CD4-positive, alpha-beta T cell treated with Interleukin-15 for 1 hour (primary cell): ENCODE results near the gene MC4R.
"Not testable (repeated sequence)": the region's sequence is repeated elsewhere in the genome, so short reads cannot be mapped to it uniquely, and the experiment has no call there.

Experiments used
- DNase-seq: peaks from one replicate; pipeline ENCODE4 v3.0.0-alpha.2; 2020

Gene MC4R

DNA sequence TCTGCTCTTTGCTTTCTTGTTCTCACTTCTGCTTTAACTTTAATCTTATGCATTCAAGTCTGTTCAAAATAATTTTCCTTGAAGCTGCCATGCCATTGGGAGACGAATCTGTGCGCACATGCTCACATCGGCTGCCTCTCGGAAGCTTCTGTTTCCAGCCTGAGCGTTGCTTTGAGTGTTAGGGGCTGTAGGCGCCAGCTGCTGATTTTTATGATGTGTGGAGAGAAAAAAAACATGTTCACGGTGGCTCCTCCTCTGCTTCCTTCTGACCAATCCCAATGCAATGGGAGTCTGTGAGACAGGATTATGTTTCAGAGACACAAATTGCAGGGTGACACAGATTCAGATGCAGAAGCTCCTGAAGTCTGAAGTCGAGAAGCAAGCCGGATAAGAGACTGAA lies at the start of gene MC4R:
Gene MC4R (minus strand): TSS at position 180 of the 400 bp plus-strand sequence. CDS start 426 bp downstream, outside the sequence.
- DNase-seq: no peak

DNA sequence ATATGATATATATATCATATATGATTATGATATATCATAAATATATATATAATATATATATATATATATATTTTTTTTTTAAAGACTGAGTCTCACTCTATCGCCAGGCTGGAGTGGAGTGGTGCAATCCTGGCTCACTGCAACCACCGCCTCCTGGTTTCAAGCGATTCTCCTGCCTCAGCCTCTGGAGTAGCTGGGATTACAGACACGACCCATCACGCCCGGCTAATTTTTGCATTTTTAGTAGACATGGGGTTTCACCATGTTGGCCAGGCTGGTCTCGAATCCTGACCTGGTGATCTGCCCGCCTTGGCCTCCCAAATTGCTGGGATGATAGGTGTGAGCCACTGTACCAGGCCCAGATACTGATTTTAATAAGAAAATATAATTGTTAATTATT lies 49.7 kb upstream of the MC4R start:
- DNase-seq: not testable (repeated sequence)

DNA sequence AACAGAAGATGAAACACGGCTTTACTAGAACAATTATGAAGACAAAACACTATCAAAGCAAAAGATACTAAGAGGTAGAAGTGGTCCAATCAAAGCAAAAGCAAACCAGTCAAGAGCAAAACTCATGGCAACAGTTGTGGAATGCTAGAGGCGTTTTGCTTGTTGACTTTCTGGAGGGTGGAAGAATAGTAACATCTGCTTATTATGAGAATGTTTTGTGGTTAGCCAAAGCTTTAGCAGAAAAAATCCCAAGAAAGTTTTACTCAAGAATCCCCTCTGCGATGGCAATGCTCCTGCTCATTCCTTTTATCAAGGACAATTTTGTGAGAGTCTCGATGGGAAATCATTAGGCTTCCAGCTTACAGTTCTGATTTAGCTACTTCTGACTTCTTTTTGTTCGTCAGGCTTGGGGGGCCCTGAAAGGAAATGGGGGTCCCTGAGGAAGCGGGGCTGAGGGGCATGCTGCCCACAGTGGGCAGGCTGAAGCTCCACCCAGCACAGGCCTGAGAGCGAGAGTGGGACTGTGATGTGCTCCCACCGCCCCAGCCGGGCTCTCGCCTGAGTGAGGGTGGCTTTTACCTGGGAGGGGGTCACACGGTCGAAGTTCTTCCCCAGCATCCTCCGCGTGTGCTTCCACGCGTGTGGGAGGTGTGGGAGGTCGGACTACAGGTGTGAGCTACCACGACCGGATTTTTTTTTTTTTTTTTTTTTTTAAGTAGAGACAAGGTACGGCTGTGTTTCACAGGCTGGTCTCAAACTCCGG lies 49.0 kb upstream of the MC4R start:
- no peak for DNase-seq

DNA sequence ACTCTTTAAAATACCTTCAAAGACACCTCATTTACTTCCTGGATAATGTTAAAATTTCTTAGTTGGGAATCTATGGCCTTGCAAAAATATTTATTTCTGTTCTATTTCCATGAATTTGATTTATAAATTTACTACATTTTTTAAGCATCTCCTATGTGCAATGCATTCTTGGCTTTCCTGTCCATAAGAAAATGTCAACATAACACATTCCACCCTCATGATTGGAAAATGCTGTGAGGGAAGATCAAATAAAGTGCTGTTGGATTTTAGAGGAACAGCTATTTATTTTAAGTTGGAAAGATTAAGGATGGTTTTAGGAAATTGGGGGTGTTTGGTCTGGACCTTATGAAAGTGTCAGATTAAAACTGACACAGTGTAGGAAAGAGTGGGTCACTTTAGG lies 45.4 kb upstream of the MC4R start:
- no peak for DNase-seq

DNA sequence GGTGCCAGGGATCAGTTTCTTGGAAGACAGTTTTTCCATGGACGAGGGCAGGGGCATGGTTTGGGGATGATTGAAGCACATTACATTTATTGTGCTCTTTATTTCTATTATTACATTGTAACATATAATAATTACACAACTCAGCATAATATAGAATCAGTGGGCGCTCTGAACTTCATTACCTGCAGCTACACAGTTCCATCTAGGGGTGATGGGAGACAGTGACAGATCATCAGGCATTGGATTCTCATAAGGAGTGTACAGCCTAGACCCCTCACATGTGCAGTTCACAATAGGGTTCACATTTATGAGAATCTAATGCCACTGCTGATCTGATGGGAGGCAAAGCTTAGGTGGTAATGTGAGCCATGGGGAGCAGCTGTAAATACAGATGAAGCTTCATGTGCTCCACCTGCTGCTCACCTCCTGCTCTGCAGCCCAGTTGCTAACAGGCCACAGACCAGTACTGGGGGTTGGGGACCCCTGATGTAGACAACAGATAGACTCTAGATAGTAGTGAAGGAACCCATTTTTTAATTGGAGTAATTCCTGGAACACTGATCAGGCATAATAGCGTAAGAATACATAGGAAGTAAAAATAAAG lies 41.5 kb upstream of the MC4R start:
- no peak for DNase-seq

DNA sequence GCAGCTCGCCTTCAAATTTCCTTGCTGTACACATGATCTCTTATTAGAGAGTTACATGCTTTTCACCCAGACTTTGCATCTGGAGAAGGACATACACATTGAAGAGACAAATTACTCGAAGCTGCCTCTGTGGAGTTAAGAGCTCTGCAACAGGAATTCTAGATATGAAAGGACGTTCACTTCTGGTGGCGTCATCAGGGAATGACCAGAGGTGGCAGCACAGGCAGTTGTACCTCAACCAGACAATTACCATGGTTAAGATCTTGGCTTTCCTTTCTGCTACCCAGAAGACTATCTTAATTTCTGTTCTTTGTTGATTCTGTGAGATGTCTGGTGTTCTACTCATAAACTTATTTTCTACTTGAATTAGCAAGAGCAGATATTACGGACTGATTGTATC lies 39.1 kb upstream of the MC4R start:
- DNase-seq: no peak

DNA sequence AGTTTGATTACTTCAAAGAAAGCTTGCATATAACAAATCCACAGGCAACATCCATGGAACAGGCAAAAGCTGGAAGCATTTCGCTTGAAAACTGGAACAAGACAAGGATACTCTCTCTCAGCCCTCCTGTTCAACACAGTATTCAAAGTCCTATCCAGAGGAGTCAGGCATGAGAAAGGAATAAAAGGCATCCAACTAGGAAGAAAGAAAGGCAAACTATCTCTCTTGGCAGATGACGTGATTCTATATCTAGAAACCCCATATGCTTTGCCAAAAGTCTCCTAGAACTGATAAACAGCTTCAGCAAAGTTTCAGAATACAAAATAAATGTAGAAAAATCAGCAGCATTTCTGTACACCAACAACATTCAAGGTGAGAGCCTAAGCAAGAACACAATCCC lies 34.1 kb upstream of the MC4R start:
- DNase-seq: no peak

DNA sequence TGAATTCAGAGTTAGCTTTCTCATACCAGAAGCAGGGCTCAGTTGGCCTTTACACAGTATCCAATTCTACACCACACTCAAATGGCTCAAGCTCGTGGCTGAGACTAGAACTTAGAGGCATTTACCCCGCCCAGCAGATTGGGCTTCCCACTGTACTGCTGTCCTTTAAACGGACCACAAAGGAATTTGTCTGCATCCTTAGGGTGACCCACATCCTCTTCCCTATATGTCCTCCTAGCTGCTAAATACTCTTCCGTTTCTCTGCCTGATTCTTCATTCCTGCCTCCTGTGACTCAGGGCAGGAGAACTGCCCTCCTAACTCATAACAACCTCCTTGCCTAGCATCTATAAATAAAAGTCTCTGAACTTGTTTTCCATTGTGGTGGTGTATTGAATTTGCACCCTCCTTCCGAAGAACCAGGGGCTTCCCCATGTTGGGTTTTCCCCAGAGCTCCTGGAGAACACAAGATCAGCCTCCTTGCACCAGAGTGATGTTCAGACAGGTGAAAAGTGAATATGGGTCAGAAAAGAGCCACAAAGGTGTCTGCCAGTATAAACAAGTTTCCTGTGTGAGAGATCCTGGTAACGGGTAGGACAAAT lies 32.0 kb upstream of the MC4R start:
- DNase-seq: no peak

DNA sequence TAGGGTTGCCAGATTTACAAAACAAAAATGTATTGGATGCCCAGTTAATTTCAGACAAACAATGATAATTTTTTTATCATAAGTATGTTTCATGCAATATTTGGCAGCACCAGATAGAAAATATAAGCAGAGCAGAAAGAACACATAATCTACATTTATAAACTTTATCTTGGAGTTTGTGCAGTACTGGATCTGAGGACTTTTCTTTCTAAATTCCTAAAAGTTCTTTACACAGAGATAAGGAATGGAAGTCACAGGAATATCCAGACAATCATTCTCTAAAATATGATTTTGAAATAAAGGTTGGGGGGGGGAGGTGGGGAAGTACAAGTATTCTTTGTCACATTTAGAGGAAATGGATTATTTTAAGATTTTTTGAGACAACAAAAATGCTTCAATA lies 28.8 kb upstream of the MC4R start:
- no peak for DNase-seq

DNA sequence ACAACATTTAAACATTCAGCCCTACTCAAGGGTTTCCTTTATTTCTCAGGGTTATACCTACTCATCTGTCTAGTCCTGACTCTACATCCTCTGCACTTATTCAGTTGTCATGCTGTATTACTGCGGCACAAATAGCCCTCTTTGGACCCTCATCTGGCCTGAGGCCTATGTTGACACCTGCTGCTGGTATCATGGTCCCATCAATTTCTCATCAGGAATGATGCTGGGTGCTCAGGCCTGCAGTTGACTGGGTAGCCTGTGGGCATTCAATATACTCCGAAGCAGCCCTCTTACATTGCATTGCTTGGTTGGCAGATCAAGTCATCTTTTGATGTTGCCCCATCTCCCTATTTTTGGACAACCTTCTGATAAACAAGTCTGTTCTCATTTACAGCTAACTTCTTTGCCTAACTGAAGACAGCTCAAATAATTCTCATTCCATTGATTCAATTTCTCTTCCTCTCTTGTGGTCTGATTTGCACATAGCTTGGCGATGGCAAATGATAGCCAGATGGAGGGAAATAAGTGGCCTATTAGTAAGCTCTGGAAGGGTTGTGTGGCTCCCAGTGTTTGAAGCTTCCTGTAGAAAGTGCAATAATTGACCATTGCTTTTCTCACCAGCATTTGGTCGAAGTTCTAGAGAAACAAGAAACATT lies 19.1 kb upstream of the MC4R start:
- no peak for DNase-seq

DNA sequence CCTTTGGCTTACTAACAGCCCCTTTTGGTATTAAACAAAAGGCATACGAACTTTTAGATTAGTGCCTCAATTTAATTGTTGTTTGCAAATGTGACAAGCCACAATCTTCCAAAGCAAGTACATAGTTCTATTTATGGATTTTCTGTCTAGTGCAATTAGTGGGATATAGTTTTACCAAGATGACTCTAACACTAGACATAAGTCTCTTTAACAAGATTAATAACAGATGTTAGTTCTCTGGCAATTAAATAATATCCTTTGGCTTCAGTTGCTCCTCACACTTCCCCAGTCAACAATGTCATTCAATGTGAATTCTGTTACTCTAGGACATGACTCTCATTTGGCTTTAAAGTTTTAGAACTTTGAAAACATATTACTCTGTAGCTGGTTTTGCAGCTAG lies 16.7 kb upstream of the MC4R start:
- DNase-seq: no peak

DNA sequence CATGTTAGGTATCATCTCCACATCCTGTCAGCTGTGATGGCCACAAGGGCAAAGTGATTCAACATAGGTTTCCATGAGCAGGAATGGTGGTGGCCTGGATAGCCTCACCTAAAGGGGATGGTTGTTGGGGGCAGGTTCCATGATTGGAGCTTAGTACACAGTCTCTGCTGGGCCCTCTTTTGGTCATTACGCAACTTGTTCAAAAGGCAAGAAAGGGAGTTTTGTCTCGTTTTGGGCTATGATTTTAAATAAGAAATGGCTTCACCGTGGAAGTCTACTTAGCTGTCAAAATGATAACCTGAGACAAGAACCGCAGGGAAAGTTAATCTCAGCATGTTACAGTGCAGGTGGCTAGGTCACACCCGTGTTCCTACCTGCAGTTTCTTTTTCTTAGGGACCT lies 13.1 kb upstream of the MC4R start:
- DNase-seq: no peak

DNA sequence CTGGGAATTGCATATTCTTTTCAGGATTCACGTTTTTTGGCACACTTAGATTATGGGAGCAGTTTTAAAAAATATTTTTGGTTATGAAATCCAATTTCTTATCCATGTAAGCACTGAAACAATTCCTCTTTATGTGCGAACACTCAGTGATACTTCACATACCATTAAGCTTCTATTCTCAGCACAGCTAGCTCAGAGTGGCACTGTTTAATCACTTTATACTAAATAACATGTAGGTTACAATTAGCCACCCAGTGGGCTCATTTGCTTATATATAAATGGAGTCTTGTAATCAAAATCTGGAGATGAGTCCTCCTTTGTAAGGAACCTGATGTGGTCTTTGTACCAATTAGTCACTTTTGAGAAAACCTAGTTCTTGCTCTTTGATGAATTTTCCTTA lies 11.3 kb upstream of the MC4R start:
- no peak for DNase-seq

DNA sequence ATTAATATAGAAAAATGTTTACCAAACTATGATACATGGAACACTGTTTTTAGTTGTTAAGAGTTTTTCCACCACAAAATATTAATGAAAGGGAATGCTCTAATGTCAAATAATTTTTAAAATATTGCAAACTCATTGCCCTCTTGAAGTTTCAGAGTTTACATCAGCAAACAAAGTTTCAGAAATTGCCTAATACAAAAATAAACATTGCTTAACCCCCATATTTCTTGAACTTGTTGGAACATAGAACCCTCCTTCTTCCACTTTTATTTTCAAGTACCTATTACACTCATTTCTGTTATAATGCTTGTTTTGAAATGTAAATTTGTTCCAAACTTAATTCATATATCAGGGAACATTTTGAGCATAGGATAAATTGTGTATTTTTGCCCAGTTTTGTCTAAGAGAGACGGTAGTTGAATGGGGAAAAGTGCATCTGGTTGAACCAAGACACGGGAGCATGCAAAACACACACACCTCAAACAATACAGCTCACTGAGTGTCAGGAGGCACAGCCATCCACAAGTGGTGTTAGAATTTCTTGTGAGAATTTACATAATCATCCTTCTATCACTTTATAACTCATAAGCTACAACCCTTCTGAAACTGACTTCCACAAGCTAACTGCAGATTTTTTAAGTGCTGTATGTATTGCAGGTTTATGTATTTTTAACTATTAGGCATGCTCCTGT lies 5.3 kb upstream of the MC4R start:
- DNase-seq: no peak

DNA sequence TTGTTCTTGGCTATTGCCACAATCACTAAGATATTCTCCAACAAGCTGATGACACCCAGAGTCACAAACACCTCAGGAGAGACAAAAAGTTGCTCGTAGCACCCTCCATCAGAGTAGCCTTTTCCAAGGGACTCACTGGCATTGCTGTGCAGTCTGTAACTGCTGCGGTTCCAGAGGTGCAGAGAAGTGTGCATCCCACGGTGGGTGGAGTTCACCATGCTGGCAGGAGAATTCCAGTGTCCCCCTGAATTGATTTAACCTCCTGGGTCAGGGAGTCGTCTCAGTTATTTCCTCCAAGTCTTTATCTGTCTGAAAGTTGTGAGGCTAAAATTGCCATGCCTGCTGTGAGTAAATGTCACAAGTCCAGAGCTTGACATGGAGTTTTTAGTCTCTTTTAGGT lies 443 bp downstream of the MC4R start:
- no peak for DNase-seq

DNA sequence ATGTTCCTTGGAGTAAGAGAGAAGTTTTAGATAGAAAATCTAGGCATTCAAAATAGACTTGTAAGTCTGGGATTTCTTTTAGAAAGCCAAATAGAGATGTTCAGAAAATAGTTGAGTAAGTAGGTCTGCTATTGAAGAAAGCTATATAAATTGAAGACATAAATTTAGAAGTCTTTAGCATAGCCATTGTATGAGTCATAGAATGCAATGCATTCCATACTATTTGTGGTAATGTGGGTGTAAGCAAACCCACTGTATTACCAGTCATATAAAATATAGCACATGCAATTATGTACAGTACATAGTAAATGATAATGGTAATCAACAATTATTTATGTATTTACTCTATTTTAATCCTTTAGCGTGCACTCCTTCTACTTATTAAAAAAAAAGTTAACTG lies 14.1 kb downstream of the MC4R start:
- DNase-seq: no peak

DNA sequence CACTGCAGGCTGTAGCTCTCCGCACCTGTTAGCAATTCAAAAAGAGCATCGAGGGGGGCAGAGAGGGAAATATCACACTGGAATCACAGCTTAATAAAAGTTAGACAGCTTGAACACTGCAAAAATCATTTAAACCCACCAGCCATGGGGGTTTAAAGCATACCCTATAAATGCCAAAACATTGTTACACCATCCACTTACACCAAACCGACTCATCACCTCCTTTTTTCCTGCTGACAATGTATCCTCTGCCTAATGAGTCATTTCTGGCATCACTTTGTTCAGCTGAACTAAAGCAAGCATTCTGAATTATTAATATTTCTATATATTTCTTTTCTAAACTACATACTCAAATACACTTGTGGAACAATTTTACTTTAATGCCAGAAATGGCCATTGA lies 21.6 kb downstream of the MC4R start:
- no peak for DNase-seq

DNA sequence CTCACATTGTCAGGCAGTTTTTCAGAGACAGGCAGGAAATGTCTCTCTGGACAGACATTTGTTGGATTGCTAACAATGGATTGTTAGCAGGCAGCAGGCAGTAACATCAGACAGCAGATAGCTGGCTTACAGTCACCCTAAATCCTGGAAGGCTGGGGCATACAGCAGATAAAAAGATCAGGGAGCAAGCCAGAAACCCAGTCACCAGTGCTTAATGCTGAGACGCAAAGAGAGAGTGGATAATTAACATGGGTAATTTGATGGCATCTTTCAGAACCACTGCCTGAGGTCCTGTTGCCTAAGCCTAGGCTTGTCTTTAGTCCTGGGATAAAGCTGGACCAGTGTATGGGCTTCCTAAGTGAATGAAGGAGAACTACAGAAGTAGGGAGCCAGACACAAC lies 22.4 kb downstream of the MC4R start:
- no peak for DNase-seq

DNA sequence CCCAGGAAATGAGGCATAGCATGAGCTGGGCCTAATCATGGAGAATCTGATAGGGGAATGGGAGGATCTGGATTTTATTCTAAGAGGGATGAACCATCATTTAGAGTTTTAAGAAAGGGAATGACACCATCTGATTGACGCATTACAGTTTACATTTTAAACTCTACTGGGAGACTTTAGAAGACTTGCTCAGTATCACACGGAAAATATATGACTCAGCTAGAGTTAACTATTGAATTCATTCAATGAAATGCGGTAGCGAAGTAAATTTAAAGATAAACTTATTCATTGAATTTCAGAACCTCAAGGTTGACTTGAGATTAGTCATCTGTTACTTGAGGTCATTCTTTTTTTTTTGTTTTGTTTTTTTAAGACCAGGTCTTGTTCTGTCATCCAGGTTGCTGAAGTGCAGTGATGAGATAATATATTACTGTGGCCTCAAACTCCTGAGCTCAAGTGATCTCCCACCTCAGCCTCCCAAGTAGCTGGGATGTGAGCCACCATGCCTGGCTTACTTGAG lies 25.0 kb downstream of the MC4R start:
- DNase-seq: no peak

DNA sequence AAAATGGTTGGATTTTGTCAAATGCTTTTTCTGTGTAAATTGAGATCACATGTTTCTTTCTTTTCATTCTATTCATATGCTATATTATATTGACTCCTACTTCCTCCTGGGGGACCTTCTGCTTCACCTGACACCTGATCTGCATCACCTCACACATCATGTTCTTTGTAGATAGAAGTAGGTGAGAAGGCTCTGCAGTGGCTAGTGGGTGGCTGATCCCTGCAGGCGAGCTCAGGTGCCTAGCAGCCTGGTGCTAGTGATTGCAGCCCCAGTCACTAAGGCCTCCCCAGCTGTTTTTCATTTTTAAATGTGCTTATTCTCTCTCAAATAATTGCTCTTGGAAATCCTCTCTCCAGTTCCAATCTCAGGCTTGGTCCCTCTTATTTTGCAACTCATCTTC lies 33.6 kb downstream of the MC4R start:
- DNase-seq: no peak

DNA sequence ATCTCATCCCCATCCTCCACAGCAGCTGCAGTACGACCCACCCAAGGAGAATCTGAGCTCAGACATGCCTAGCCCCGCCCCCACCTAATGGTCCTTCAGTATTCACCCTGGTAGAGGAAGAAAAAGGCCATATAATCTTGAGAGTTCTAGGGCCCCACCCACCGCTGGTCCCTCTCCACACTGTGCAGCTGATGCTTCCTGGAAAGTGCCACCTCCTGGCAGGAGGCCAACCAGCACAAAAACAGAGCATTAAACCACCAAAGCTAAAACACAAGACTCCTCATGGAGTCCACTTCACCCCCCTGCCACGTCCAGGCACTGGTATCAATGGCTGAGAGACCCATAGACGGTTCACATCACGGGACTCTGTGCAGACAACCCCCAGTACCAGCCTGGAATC lies 40.7 kb downstream of the MC4R start:
- no peak for DNase-seq

DNA sequence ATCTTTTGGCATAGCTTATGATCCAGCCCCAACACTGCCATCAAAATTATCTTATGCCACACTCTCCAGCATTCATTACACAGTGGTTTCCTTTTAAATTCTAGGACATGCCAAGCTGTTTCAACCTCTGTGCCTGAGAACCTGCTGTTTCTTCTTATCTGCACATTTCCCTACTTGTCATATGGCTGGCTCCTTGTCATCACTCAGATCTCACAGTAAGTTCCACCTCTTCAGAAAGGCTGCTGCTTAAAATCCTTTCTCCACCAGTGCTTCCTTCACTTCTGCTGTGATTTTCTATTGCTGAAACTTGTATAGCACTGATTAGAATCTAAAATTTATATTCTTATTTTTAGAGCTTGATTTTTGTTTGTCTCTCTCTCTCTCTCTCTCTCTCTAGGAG lies 43.4 kb downstream of the MC4R start:
- no peak for DNase-seq

DNA sequence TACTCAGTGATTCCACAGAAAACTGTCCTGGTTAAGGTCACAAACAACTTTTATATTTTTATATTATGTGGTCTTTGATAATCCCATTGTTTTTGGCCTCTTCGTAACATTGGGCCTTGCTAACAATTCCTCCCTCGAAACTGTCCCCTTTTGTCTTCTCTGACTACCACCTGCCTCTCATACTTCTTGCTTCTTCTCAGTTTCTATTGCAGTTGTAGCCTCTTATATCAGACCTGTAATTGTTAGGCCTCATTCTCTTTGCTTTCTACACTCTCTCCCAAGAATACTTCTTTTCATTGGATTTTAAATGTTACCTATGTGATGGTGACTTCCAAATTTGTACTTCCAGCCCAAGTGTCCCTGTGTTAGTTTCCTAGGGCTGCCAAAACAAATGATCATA lies 44.7 kb downstream of the MC4R start:
- no peak for DNase-seq
